Aorta (tissue), 5 donors: ENCODE results near the gene ADAT2. TPM values are rescaled to one million over a fixed set of nuclear protein-coding genes. Genes with fewer than 3 reads are reported as not detected.

Experiments used
- ATAC-seq: fragments of 200-7000 bp; cut with Tn5 transposase; one replicate; pipeline ENCODE4 v1.9.1; 2022; ENCODE audit warnings: moderate library complexity; ENCODE audit not compliant: low FRiP score
- DNase-seq, 2 donors: peaks; one replicate each; pipeline ENCODE4 v3.0.0-alpha.2; 2020
- H3K27ac ChIP-seq, 2 donors: one replicate each; pipeline ENCODE4 v1.5.1; 2013; ENCODE audit warnings: low read length in 2 of 2, mild to moderate bottlenecking in 2 of 2, moderate library complexity in 2 of 2, control low read depth in 1 of 2, inconsistent platforms in 1 of 2, low read depth in 1 of 2
- H3K27me3 ChIP-seq, 2 donors: one replicate each; pipeline ENCODE4 v1.6.1; 2013; ENCODE audit warnings: control low read depth in 1 of 2, low read length in 1 of 2, mild to moderate bottlenecking in 1 of 2, moderate library complexity in 1 of 2; ENCODE audit not compliant: insufficient read depth in 2 of 2, control insufficient read depth in 1 of 2
- H3K36me3 ChIP-seq, 2 donors: one replicate each; pipeline ENCODE4 v1.6.1; 2013; ENCODE audit warnings: control low read depth in 1 of 2, low read length in 1 of 2, mild to moderate bottlenecking in 1 of 2; ENCODE audit not compliant: insufficient read depth in 2 of 2, control insufficient read depth in 1 of 2
- H3K4me1 ChIP-seq, 2 donors: one replicate each; pipeline ENCODE4 v1.6.1; 2013; ENCODE audit warnings: low read length in 2 of 2, control low read depth in 1 of 2, mild to moderate bottlenecking in 1 of 2, moderate library complexity in 1 of 2; ENCODE audit not compliant: insufficient read depth in 2 of 2, control insufficient read depth in 1 of 2
- H3K4me3 ChIP-seq, 2 donors: one replicate each; pipeline ENCODE4 v1.5.1; 2013; ENCODE audit warnings: low read length in 2 of 2, control low read depth in 1 of 2, mild to moderate bottlenecking in 1 of 2
- H3K9me3 ChIP-seq: one replicate; pipeline ENCODE4 v1.6.1; 2013; ENCODE audit warnings: mild to moderate bottlenecking, low read length; ENCODE audit not compliant: control insufficient read depth
- WGBS, 2 donors: extraction: QIAGEN DNeasy Blood & Tissue Kit; methylation state at CpG; one replicate each; pipeline ENCODE4 v1.1.7; 2013; 5-methylcytosine and 5-hydroxymethylcytosine counted together
- intact Hi-C, 2 donors: fragments of 100-400 bp; cut with DNase I; formaldehyde crosslinking; loops; one replicate each; pipeline versions ENCODE4 v1.14.2 to v1.15.0; 2022
- polyA plus RNA-seq, 2 donors: library from polyadenylated mRNA; stranded (reverse); fragments of 200-250 nt; gene quantifications; one replicate each; pipeline ENCODE4 v1.2.3, GENCODE V29; 2013
- total RNA-seq, 2 donors: library from RNA; stranded (reverse); fragmentation: NEBNext Ultra II Directional; extraction: Animal tissue kit (Norgen Biotek cat#: 25700); gene quantifications; one replicate each; pipeline ENCODE4 v1.2.1, GENCODE V29; 2021
- donor health status: healthy with polysubstance abuse.
- donor health status: Bipolar disorder and iron deficiency.
- donor health status: DM: no; HTN: no; CAD: no.
- donor health status: DM: no; HTN: no; CAD: no.
- donor health status: DM: yes; HTN: yes; CAD: no.

Gene ADAT2
- total and polyA plus RNA-seq, 4 donors: 1.0 to 9.1 (median 6.7) TPM

GRCh38 chr6:143429970-143430369, 20.5 kb downstream of the ADAT2 start:
- WGBS, 2 donors: 93 to 96% methylated on average over 4 of the region's 4 CpGs
- intact Hi-C loops: loop anchor here (5.0 to 10.0 kb wide), 3 partner anchors 198 to 955 kb away; no protein-coding TSS in a partner anchor
- no peak for ATAC-seq

GRCh38 chr6:143427109-143427817, 23.2 kb downstream of the ADAT2 start:
- Histone ChIP-seq H3K27ac (no peak overlapping the region), H3K36me3 (no peaks in the 10 kb centered on the region), H3K9me3 (no peaks in the 10 kb centered on the region), H3K27me3 (no peaks in the 10 kb centered on the region), H3K4me1 (peaks cover 0 to 3% of the 10 kb centered on the region in 2 donors), H3K4me3 (no peak overlapping the region)
- ATAC-seq (peak; percentile 94), DNase-seq (peak; percentile 81 to 89)
- WGBS, 2 donors: 4 to 6% methylated on average over 4 of the region's 4 CpGs
- intact Hi-C loops: loop anchor here (1.0 to 5.0 kb wide), 4 partner anchors 195 to 950 kb away; no protein-coding TSS in a partner anchor

More at GRCh38 chr6:143429970-143430369, 20.5 kb downstream of the ADAT2 start:
- Histone ChIP-seq H3K4me1 (peaks cover 0 to 3% of the 10 kb centered on the region in 2 donors), H3K36me3 (no peaks in the 10 kb centered on the region), H3K27me3 (no peaks in the 10 kb centered on the region), H3K27ac (no peak overlapping the region), H3K4me3 (no peak overlapping the region), H3K9me3 (no peaks in the 10 kb centered on the region)
- DNase-seq: no peak

GRCh38 chr6:143426026-143426425, 24.5 kb downstream of the ADAT2 start:
- no peak overlapping the region for H3K4me3 ChIP-seq
- no peaks in the 10 kb centered on the region for H3K9me3 ChIP-seq
- DNase-seq (no peak), ATAC-seq (no peak)
- H3K27me3 ChIP-seq: no peaks in the 10 kb centered on the region
- no peaks in the 10 kb centered on the region for H3K36me3 ChIP-seq
- intact Hi-C loops: loop anchor here (2.0 to 5.0 kb wide), 3 partner anchors 194 to 949 kb away; no protein-coding TSS in a partner anchor
- WGBS, 2 donors: 63 to 67% methylated on average over 2 of the region's 2 CpGs
- peaks cover 0 to 3% of the 10 kb centered on the region in 2 donors for H3K4me1 ChIP-seq
- H3K27ac ChIP-seq: no peak overlapping the region

DNA sequence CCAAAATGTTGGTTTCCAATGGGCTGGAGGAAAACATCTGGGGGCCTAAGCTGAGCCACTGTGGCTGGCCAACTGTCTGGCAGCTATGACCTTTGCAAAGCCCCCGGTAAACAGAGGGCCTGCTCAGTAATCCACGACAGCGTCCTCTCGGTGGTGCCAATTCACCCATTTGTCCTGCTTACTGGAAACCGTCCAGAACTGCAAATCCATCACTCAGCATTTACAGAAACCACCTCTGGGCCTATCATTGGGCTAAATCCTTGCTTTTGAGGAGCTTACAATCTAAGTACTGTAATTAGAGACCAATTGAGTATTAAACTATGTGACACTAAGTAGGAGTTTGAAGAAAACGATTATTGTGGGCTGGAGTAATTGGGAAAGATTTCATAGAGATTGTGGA, 31.0 kb downstream of the ADAT2 start:
- intact Hi-C loops: loop anchor here (10.0 kb wide), 2 partner anchors 345 to 355 kb away; partner anchors contain the start of gene AIG1 (in 1 of the 2)
- WGBS, 2 donors: 81 to 82% methylated on average over 6 of the region's 6 CpGs
- no peaks in the 10 kb centered on the region for H3K27me3 ChIP-seq
- H3K36me3 ChIP-seq: no peaks in the 10 kb centered on the region
- ATAC-seq (no peak), DNase-seq (no peak)
- peaks cover 0 to 6% of the 10 kb centered on the region in 2 donors for H3K4me1 ChIP-seq
- no peak overlapping the region for H3K27ac ChIP-seq
- no peak overlapping the region for H3K4me3 ChIP-seq
- H3K9me3 ChIP-seq: no peaks in the 10 kb centered on the region

- ATAC-seq: no peak
- Histone ChIP-seq H3K27me3 (no peaks in the 10 kb centered on the region), H3K4me1 (peaks cover 0 to 6% of the 10 kb centered on the region in 2 donors), H3K36me3 (no peaks in the 10 kb centered on the region), H3K9me3 (no peaks in the 10 kb centered on the region), H3K4me3 (no peak overlapping the region), H3K27ac (no peak overlapping the region)
- DNase-seq: no peak
- intact Hi-C loops: loop anchor here (5.0 to 10.0 kb wide), 3 partner anchors 67 to 350 kb away; partner anchors contain the start of gene AIG1 (in 1 of the 2)
- WGBS, 2 donors: 96 to 97% methylated on average over 3 of the region's 3 CpGs
These were observed 35.7 kb downstream of the ADAT2 start for GRCh38 chr6:143414769-143415168.

DNA sequence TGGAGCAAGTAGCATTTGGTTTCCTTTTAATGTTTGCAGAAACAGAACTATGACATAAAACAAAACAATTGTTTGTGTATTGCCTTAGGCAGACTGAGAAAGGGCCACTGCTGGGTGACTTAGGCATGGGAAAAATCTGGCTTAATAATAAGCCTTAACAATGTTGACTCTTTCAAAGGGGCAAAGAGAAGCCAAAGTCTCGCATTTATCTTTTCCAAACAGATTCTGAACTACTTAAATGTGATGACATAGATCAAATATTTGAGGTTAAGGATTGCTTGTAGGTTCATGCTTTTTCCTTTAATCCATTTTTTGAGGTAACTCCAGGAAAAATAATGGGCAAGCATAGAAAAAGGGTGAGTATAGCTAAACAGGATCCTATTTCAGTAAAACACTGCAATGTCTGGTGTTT, 39.6 kb downstream of the ADAT2 start:
- Histone ChIP-seq H3K27ac (peak overlapping the region in 1 of 2 donors; percentile 57), H3K9me3 (no peaks in the 10 kb centered on the region), H3K4me3 (no peak overlapping the region), H3K27me3 (no peaks in the 10 kb centered on the region), H3K4me1 (no peaks in the 10 kb centered on the region), H3K36me3 (no peaks in the 10 kb centered on the region)
- intact Hi-C loops: loop anchor here (5.0 to 10.0 kb wide), 3 partner anchors 64 to 346 kb away; partner anchors contain the start of gene AIG1 (in 1 of the 2)
- ATAC-seq (no peak), DNase-seq (no peak)
- 2 to 12% methylated on average over 1 of the region's 1 CpG for WGBS, 2 donors

- H3K36me3 ChIP-seq: no peaks in the 10 kb centered on the region
- intact Hi-C loops: no loop called here
- H3K9me3 ChIP-seq: no peaks in the 10 kb centered on the region
- H3K27ac ChIP-seq: no peak overlapping the region
- ATAC-seq (no peak), DNase-seq (no peak)
- H3K4me1 ChIP-seq: peaks cover 0 to 5% of the 10 kb centered on the region in 2 donors
- no peak overlapping the region for H3K4me3 ChIP-seq
- no peaks in the 10 kb centered on the region for H3K27me3 ChIP-seq
These were observed 41.7 kb downstream of the ADAT2 start for GRCh38 chr6:143408787-143409162.

GRCh38 chr6:143408151-143408786, 42.2 kb downstream of the ADAT2 start:
- H3K4me1 ChIP-seq: peaks cover 0 to 7% of the 10 kb centered on the region in 2 donors
- H3K27me3 ChIP-seq: no peaks in the 10 kb centered on the region
- no peak overlapping the region for H3K27ac ChIP-seq
- ATAC-seq (no peak), DNase-seq (no peak)
- intact Hi-C loops: no loop called here
- H3K36me3 ChIP-seq: no peaks in the 10 kb centered on the region
- H3K9me3 ChIP-seq: no peaks in the 10 kb centered on the region
- no peak overlapping the region for H3K4me3 ChIP-seq
